ENCODE data around the gene RYR2.

The RYR2 gene

GRCh38 chr1:237864338-237865244 is 822.6 kb downstream of the RYR2 start:
- DNase-seq (ENCODE audit: low read depth) = no peak

DNA sequence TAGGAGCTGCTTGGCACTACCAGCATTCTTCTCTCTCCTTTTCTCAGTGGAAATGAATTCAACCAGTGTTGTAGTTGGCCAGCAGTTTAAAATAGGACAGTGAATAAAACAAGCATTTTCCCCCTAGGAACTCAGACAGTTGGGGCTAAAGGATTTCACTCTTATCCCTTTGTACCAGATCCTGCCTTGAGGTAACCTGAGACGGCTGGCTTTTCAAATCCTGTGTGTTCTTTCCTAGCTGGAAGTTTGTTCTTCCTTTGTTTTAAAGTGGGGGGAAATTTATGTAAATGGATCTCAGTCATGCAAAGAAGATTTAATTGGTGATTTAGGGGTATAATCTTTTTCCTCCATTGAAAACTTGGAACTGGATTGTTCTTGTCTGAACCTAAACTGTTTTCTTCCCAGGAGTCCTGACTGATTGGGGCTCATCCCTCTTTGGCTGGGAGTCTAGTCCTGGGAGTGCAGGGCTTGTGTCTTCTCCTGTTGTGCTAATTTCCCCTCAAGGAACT is 825.5 kb downstream of the RYR2 start:
- no peak for DNase-seq (ENCODE audit: low read depth)

DNA sequence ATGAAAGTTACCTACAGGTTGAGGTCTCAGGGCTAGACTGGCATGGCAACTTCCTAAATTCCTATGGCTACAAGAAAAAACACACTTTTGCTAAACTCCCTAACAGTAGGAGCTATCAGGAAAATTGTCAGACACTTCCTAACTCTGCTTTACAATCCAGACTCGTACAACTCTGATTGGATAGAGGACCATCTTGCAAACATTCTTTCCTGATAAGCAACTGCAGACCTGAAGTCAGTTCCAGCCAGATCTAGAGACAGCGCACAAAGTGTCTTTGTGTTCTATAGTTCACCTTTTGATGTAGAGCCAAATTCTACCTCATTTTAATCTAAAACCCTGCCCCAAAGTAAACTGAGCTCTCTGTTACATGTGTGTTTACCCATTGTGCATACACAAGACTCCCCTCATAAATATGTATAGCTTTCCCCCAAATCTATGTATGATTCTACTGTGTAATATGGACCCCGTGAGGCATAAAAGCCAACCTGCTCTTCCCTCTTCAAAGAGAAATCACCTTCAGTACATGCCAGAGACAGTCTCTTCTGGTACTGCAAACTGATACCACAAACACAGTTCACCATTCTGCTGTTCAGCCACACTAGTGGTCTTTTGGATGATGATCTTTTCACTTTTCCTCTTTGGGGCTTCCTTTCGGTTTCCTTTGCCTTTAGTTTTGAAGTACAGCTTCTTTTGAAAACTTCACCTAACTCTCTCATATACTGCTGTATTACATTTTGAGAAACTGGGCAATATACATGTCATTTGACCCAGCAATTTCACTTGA is 827.0 kb downstream of the RYR2 start:
- DNase-seq (ENCODE audit: low read depth) = no peak

GRCh38 chr1:237873487-237874211 is 831.7 kb downstream of the RYR2 start:
- no peak for DNase-seq (ENCODE audit: low read depth)

GRCh38 chr1:237875291-237875690 is 833.3 kb downstream of the RYR2 start:
- DNase-seq (ENCODE audit: low read depth) = no peak

GRCh38 chr1:237877631-237878030 is 835.6 kb downstream of the RYR2 start:
- DNase-seq (ENCODE audit: low read depth) = no peak

GRCh38 chr1:237878406-237878805 is 836.4 kb downstream of the RYR2 start:
- DNase-seq (ENCODE audit: low read depth) = no peak

DNA sequence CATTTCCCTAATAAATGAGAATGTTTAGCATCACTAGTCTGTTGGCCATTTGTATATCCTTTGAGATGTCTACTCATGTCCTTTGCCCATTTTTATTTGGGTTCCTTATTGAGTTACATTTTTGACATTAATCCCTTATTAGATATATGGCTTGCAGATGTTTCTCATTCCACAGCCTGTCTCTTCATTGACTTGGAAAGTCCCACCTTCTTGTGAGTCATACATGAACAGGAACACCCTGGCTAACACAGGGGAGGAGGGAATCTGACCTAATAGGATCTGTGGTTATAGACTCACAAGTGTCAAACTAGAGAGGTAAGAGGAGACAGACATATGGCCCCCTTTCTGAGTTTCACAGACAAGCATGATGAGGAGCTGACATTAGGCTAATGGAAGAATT is 837.2 kb downstream of the RYR2 start:
- DNase-seq (ENCODE audit: low read depth) = no peak
